ENCODE data around the gene GOSR2.

Gene GOSR2

DNA sequence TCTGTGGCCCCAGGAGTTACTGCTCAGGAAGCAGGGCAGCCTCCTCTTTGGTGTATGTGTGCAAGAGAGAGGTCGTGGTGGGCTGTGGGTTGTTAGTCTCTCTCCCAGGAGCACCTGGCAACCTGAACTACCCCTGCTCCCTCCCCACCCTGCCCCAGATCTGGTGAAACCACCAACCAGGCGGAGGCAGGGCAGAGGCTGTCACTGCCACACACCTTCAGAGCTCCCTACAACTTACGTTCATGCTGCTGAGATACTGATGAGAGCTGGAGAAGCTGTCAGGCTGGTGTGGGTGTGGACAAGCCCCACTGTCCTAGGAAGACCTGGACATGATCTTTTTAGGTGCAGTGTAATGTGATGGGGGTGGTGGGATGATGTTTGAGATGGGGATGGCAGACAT lies 24.3 kb downstream of the GOSR2 start:
- no peak overlapping the region for H3K4me3 ChIP-seq (ENCODE audit: control insufficient read depth, low read depth, low read length)
- TF ChIP-seq, protein P1, sequence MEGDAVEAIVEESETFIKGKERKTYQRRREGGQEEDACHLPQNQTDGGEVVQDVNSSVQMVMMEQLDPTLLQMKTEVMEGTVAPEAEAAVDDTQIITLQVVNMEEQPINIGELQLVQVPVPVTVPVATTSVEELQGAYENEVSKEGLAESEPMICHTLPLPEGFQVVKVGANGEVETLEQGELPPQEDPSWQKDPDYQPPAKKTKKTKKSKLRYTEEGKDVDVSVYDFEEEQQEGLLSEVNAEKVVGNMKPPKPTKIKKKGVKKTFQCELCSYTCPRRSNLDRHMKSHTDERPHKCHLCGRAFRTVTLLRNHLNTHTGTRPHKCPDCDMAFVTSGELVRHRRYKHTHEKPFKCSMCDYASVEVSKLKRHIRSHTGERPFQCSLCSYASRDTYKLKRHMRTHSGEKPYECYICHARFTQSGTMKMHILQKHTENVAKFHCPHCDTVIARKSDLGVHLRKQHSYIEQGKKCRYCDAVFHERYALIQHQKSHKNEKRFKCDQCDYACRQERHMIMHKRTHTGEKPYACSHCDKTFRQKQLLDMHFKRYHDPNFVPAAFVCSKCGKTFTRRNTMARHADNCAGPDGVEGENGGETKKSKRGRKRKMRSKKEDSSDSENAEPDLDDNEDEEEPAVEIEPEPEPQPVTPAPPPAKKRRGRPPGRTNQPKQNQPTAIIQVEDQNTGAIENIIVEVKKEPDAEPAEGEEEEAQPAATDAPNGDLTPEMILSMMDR (conservative IDR thresholded peaks at IDR 0.05; ENCODE audit: control insufficient read depth, insufficient read depth, low read depth, low read length) = no peak
- no peak for DNase-seq (ENCODE audit: low read depth)

DNA sequence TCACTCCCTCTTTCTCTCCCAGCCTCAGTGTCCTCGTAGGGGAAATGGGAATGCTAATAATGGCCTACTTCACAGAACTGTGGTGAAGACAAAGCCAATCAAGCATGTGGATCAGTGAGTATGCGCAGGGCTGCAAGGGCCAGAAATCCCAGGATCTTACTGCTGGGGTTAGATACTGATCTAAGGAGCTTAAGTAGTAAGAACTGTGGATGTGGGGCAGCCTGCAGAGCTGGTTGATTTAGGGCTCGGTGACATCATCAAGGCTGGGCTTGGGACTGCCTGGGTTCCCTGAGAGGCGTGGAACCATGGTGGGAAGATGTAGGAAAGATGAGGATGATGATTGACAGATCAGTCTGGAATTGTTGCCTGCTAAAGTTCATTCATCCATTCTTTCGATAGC lies 25.6 kb downstream of the GOSR2 start:
- TF ChIP-seq, protein P1 (conservative IDR thresholded peaks at IDR 0.05; ENCODE audit: control insufficient read depth, insufficient read depth, low read depth, low read length) = no peak
- no peak for DNase-seq (ENCODE audit: low read depth)
- no peak overlapping the region for H3K4me3 ChIP-seq (ENCODE audit: control insufficient read depth, low read depth, low read length)

- DNase-seq (ENCODE audit: low read depth) = peak; percentile 28
- no peak overlapping the region for H3K4me3 ChIP-seq (ENCODE audit: control insufficient read depth, low read depth, low read length)
- TF ChIP-seq, protein P1 (conservative IDR thresholded peaks at IDR 0.05; ENCODE audit: control insufficient read depth, insufficient read depth, low read depth, low read length) = no peak
Observed at GRCh38 chr17:46949291-46950174, 26.6 kb downstream of the GOSR2 start.

DNA sequence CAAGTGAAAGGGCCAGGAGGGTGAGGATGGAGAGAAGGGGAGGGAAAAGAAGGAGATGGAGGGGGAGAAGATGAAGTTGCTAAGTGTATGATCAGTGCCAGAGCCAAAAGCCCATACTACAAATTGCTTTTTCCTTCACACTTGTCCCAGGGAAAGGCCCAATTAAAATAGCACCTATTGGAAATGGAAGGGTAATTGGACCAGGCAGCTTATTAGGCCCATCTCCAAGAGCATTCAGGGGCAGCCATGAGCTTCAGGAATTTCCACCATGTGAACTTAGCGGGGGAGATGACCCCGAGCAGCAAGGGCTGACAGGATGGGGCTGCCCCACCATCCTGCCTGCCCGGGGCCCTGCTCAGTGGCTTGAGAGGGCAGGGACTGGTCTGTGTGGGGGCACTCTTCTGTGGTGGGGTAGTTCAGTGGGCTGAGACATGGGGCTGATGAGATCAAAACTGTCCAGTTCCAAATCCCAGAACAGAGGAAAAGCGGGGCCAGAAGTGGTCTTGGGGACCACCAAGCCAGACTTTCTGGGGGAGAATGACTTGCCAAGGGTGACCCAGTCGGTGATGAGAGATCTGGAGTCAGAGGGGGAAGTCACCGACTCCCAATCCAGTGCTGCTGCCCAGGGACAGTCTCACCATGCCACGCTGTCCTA lies 27.5 kb downstream of the GOSR2 start:
- TF ChIP-seq, protein P1 (conservative IDR thresholded peaks at IDR 0.05; ENCODE audit: control insufficient read depth, insufficient read depth, low read depth, low read length) = no peak
- no peak overlapping the region for H3K4me3 ChIP-seq (ENCODE audit: control insufficient read depth, low read depth, low read length)
- no peak for DNase-seq (ENCODE audit: low read depth)

- no peak for DNase-seq (ENCODE audit: low read depth)
- H3K4me3 ChIP-seq (ENCODE audit: control insufficient read depth, low read depth, low read length) = no peak overlapping the region
- TF ChIP-seq, protein P1 (conservative IDR thresholded peaks at IDR 0.05; ENCODE audit: control insufficient read depth, insufficient read depth, low read depth, low read length) = no peak
Observed at GRCh38 chr17:46950997-46951621, 28.1 kb downstream of the GOSR2 start.

GRCh38 chr17:46951706-46952105 lies 28.7 kb downstream of the GOSR2 start:
- no peak for DNase-seq (ENCODE audit: low read depth)
- TF ChIP-seq, protein P1 (conservative IDR thresholded peaks at IDR 0.05; ENCODE audit: control insufficient read depth, insufficient read depth, low read depth, low read length) = no peak
- no peak overlapping the region for H3K4me3 ChIP-seq (ENCODE audit: control insufficient read depth, low read depth, low read length)
